Stimulated activated CD8-positive, alpha-beta memory T cell treated with anti-CD3 and anti-CD28 coated beads, Interleukin-7, amount 100 ng/mL, for 4 hours (primary cell): ENCODE results near the gene MTCP1.

Source experiments
- DNase-seq, 2 donors: peaks; one replicate each; pipeline ENCODE4 v3.0.0-alpha.2; 2020; ENCODE audit warnings: low read depth in 2 of 2

Gene MTCP1, protein sequence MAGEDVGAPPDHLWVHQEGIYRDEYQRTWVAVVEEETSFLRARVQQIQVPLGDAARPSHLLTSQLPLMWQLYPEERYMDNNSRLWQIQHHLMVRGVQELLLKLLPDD

DNA sequence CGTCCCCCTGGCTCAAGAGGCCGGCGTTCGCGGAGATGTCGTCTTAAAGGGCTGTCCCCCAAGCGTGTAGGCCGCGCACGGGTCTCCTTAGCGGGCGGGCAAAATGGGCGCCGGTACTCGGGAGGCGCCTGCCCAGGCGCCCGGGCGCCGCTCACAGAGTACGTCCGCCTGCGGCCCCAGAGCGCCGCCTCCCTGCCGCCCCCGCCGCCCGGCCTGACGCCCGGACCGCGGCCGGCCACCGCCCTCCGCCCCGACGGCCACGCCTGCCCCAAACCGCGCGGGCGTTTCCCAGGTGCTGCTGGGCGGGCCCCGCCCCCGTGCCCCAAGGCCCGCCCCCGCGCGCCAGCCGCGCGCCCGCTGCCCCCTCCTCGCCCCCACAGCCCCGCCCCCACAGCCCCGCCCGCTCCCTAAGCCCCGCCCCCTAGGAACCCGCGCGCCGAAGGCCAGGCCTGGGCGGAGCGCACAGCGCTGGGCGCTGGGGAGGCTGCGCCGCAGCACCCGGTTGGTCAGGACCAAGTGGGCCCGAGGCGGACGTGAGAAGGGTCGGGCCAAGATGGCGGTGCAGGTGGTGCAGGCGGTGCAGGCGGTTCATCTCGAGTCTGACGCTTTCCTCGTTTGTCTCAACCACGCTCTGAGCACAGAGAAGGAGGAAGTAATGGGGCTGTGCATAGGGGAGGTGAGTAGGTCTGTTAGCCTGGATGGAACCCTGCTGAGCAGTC lies at the start of gene MTCP1, which contains the start of the genes BRCC3 and CMC4:
Gene MTCP1, minus strand, starts transcription at position 162 of the 719 bp plus-strand sequence. CDS start 5,126 bp downstream, outside the sequence.
Gene BRCC3, plus strand, starts transcription at position 534 of the 719 bp plus-strand sequence. Its CDS starts 20 bp downstream, at position 554.
Gene CMC4, minus strand, starts transcription at position 162 of the 719 bp plus-strand sequence. CDS start 7,113 bp downstream, outside the sequence.
- DNase-seq: peak; percentile 34 to 72

DNA sequence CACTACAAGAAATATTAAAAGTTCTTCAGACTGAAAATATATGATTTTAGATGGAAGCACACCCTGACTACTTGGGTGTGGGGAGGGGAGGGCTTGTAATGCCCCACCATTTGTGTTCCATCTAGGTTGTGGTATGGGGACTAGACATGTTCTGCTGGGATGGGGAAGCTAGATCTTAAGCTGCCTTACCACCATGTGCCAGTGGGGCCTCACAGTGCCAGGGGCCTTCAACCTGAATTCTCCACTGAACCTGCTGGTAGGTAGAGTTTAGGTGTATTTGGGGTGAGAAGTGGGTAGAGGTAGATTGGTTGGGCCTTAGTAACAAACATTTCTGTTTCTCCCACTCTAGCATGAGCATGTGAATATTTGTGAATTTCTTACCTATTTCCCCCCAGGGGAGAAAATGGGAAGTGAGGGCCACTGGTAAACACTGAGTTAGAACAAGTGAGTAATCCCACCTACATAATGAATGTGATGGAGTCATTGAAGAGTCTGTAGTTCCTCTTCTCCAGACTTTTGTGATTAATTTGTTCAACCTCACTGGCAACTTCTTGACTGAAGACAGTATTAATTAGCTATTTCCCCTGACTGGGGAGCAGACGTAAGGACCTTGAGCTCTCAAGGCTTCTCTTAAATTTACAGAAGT lies 44.4 kb upstream of the MTCP1 start:
- no peak for DNase-seq

DNA sequence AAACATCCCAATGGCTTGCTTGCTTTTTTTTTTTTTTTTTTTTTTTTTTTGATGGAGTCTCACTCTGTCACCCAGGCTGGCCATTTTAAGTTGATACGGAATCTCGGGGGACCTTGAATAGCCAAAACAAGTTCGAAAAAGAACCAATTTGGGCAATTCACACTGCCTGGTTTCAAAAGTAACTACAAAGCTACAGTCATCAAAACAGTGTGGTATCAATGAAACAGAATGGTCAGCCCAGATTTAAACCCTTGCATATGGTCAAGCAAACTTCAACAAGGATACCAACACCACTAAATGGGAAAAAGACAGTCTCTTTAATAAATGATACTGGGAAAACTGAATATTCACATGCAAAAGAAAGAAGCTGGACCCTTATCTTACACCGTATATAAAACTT lies 42.2 kb upstream of the MTCP1 start:
- DNase-seq: no peak

DNA sequence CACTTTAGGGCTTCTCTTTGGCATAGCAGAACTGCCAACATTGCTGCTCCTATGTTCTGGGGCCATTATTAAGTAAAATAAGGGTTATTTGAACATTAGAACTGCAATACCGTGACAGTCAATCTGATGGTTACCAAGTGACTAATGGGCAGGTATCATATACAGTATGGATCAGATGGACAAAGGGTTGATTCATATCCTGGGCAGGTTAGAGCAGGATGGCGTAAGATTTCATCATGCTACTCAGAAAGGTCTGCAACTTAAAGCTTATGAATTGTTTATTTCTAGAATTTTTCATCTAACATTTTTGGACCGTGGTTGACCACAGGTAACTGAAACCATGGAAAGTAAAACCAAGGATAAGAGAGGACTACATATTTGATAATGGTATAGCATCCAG lies 41.2 kb upstream of the MTCP1 start:
- DNase-seq: no peak

DNA sequence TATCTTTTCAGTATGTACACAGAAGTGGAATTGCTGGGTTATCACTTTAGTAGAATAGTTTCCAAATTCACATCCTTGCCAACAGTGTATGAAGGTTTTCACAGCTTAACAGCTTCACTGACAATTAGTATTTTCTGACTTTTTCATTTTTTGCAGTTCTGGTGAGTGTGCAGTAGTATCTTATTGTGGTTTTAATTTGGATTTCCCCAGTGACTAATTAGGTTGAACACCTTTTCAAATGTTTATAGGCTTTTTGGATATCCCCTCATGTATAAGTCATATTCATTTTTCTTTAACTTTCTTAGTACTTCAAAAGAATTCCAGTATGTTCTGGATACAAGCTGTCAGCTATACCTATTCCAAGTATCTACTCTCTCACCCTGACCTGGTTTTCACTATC lies 37.5 kb upstream of the MTCP1 start:
- no peak for DNase-seq

DNA sequence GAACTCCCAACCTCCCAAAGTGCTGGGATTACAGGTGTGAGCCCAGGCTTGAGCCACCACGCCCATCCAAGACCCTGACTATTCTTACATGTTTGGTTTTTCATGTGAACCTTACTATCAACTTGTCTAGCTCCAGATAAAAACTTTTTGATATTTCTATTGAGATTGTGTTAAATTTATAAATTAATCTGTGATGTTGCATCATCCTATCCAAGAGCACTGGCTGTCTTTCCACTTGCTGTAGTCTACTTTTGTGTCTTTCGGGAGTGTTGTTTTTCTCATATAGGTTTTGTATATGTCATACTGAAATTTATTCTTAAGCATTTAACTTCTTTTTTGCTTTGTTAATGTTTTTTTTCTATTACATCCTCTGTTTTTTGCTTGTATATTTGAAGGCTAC lies 35.0 kb upstream of the MTCP1 start:
- no peak for DNase-seq

DNA sequence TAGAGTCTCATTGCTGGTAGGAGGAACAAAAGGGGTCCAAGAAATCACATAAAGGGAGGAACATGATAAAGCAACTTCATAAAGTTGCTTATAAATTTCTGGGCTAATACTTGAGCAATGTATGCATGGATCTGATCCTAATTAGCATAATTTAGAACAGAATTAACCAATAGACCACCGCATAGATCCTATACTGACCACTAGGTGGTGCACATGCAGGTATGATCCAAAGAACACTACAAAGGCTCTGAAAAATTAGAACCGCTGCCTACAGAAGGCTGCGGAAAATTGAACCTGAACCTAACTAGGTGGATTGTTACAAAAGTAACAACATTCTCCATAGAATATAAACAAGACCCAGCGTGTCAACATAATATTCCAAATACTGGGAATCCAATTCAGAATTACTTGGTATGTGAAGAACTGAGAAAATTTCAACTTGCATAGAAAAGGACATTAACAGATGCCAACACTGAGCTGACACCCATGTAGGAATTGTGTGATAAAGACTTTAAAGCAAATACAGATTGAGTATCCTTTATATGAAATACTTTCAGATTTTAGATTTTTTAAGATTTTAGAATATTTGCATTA lies 23.6 kb upstream of the MTCP1 start:
- DNase-seq: no peak

DNA sequence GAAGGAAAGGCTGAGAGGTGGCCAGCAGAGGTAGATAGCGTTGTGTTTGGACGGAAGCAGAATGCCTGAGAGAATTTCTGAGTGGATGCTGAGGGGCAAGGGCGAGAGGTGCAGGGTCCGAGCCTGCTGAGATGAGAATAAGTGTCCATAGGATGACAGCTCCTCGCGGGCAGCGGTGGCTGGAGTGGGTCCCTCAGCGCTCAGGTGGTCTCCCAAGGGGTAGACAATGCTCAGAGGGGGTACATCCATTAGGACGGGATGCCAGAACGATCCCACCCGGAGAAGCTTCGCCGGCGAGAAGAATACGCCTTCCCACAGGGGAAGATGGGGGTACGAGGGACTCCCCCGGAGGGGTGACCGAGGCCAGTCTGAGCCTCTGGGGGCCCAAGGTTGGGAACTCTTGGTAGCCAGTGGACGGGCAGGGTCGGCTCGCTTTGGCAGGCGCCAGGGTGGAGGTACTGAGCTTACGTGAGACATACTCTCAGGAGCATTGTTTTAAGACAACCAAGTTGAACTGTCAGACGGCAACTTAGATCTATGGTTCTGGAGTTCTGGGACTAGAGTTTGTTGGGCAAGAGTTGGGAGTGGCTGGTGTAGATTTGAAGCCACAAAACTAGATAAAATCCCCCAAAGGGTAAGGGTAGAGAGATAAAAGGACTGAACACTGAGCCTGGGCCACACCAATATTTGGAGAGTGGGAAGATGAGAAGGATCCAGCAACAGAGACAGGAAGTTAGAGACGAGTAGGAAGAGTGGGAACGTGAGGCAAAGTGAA lies 16.2 kb upstream of the MTCP1 start:
- no peak for DNase-seq

DNA sequence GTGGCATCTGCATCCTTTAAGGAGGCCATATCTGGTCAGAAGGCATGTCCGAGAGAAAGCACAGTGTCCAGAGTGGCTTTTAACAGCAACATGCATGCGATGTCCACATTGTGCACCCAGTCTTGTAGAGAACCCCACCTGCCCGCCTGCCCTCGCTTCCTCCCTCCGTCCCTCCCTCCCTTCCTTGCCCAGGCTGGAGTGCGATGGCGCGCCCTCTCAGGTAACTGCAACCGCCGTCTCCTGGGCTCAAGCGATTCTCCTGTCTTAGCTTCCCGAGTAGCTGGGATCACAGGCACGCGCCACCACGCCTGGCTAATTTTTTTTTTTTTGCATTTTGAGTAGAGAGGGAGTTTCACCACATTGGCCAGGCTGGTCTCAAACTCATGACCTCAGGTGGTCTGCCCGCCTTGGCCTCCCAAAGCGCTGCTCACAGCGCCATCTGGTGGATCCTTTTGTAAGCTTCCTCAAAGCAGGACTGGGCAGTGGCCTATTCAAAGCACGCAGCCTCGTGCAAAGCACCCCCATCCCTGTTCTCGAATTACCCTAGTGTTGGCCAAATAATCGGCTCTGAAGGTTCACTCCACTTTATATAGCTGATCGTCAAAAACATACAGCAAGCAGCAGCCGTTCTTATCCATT lies 15.4 kb upstream of the MTCP1 start:
- peak in 1 of 2 donors; percentile 12 for DNase-seq

DNA sequence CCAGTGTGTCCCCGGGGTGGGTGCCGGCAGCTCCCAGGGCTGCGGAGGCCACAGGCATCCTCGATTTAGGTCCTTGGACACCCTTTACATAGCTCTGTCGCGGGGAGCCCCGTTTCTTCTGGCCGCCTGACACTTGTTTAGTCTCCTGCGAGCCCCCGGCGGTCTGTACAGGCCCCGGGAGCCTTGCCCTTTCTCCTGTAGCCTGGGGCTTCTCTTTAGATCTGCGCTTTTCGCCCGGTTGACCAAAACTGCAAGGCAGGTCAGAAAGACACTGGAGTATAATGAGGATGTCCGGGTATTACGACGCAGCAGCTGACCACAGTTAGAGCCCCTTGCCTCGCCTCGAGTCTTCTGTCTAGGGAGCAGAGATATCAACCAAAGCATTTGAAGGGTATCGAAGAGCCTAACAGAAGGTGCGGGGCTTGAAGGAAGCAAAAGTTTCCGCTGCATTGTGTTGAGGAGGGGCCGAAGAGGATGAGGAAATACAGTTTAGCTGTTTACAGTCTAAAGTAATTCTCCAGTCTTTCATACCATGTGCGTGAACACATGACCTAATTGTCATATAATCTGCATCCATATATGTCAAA lies 851 bp upstream of the MTCP1 start:
- no peak for DNase-seq

DNA sequence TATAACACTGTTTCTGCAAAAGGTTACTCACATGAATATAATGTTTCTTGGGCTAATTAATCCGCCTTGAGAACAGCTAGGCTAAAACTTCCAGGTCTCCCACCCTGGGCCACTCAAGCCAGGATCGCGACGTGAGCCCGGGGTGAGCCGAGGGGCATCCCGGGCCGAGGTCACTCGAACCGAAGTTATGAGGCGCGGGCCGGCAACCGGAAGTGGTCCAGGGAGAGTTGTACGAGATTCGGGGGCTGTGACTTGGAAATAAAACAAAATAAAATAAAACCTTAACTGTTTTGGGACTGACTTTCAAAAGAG lies 317 bp downstream of the MTCP1 start:
- no peak for DNase-seq

DNA sequence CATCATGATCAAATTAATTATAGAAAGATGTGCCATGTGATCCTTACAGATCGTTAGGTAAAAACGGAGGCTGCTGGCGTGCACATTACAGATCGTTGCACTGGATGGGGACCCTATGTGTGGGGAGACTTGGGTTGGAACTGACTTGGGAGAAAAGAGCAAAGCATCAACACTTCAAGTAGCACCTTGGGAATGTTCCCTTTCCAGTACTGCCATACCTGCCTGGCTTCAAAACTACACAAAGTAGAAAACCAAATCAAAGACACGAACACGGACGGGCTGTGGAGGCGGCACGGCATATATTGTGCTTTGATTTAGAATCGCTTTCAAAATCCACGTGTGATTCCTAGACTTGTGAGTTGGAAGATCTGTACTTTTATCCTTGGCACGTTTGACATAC lies 898 bp downstream of the MTCP1 start:
- DNase-seq: no peak

DNA sequence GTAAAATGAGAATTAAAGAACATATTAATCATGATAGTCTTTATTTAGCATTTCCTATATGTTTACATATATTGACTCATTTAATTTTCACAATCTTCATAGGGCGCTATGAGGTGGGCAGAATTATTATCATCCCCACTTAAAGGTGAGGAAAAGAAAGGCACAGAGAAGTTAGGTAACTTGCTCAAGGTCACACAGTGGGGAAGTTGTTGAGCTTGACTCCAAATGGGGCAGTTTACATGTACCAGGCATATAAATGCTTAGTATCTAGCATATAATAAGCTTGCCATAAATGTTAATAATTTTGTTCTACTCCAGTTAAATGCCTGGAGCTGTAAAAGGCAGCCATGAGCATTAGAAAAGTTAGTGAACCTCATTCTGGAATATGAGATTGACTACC lies 1.5 kb downstream of the MTCP1 start:
- no peak for DNase-seq

DNA sequence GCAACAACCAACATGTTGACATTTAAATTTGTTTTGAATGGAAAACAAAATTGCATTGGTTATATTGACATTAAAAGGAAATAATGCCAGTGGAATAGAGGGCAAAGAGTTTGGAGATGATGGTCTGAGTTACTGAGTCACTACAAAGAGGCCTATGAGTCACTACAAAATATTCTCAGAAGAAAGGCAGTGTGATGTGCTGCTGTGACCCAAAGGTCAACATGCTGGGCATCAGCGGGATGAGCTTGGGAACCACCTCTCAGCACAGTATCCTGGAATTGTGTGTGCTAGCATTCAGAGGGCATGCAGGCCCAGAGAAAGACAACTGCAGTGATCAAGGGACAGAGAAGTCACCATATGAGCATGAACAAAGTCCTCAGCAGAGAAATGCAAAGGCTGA lies 2.8 kb downstream of the MTCP1 start:
- DNase-seq: no peak

DNA sequence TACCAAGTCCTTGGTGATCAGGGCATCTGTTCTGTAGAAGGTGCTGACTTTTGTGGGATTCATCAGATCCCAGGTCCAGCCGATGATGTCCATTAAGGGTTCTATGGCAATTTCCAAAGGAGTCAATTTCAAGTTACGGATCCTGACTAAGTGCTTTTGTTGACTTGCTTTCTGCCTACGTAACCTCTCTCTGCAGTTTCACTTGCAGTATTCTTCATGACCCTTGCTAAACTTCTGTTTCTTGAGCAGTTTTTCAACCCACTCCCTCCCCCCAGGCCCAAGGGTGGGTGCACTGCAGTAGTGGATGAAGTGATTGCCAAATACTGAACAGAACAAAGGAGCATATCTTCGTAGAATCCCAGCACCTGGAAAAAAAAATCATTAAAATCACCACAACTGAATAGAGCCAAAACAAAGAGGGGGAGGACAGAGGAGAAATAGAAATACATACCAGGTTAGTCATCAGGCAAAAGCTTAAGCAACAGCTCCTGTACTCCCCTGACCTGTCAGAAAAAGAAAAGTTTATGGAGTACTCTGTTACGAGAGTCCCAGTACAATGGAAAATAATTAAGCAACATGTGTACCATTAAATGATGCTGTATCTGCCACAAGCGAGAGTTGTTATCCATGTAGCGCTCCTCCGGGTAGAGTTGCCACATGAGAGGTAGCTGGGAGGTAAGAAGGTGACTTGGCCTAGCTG lies 5.8 kb downstream of the MTCP1 start:
- DNase-seq: no peak

DNA sequence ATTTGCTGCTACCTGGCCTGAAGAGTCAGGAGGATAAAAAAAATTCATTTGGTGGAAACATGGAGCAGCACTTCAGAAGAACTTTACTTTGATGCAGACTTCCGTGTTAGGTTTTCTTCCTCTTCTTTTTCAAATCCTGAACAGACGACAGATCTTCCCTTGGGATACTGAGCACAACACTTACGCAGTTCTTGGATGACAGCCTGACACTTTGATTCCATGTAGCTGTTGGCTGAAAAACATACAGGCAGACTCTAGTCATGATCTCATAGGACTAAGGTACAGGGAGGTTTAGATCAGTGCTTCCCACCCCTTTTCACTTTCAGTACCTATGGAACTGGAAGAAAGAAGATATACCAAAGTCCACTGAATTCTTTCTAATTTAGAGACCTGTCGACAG lies 9.2 kb downstream of the MTCP1 start:
- no peak for DNase-seq

DNA sequence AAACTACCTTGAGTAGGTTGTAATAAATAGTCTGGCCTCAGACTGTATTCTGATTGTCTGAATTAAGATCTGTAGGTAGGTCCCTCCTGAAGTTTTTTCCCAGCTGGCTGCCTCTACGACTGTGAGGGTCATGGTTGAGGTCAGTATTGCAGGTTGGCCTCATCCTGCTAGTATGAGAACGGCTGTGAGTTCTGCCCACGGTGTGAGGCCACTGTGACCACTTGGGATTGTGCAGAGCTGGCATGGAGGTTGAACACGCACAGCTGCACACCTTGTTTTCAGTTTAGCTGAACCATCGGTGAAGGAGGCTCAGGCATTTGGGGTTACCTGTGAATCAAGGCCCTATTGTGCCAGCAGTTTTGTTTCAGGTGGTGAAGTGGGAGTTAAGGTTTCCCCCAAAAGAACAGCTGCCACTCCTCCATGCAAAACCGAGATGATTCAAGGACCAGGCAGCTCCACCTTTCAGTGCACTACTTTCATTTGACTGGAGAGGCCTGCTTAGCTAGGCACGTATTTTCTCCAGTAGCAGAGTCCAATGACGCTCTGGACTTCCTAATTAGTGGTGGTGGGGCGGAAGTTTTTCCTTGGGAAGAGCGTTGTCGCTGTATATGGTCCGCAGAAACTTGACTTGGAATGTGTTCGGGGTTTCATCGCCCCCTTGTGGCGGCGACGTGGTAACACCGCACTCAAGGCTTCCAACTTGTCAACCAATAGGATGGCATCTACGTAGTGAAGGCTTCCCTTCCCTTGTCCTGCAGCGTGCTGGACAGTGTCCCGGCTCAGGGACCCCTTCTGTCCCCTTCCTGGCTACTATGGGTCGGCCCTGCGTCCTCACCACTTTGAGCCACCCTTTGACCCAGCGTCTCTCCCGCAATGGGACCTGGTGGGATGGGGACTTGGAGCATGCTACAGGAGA lies 13.8 kb downstream of the MTCP1 start:
- peak in 1 of 2 donors; percentile 21 for DNase-seq

DNA sequence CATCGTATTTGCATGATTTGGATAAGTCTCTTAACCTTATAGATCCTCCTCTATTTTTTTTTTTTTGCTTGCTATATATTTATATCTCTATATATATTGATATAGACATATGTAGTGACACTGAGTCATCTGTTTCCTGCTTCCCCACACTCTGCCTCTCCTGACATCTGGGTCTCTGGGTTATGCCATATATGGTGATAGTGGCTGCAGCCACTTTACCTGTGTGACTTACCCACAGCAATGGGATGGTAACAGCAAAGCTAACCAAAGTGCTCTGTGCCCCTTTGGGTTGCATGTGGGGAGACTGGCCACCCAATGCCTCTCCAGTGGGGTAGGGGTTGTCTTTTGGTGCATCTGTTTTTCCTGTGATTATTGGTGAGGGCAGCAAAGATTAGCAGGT lies 14.5 kb downstream of the MTCP1 start:
- no peak for DNase-seq

DNA sequence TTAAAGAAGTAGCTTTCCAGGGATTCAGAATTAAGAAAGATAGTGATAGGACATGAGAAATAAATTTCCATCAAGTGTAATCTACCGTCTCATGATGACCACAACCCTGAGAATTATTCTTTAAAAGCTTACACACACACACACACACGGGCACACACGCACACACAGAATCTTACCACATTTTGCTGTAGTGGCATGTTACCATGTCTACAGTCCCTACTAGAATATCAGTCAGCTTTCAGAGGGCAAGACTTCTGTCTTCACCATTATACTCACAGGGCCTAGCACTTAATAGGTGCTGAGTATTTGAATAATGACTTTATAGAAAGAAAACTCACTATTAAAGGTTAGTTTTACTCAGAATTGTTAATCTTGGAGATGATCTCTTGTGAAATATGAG lies 15.4 kb downstream of the MTCP1 start:
- no peak for DNase-seq

DNA sequence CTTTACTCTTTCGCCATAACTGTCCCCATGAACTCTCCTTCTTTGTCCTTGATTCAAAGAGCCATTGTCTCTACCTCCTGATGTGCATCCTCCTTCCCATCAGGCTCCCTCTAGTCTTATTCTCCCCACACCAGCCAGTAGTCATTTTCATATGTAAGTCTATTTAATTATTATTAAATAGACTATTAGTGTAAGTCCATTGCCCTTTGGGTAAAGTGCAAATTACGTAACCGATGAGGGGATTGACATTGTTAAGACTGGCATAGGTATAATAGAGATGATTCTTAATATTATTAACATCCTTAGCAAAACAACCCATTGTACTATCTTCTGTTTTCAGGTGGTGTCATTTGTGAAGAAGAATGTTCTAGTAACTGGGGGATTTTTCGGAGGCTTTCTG lies 16.7 kb downstream of the MTCP1 start:
- DNase-seq: no peak
